Dendritic cell treated with granulocyte-macrophage colony-stimulating factor and Interleukin-4, amounts not matched to agents 40 ng/mL and 50 ng/mL, for 4 days (primary cell): ENCODE data around the gene TTLL5.

Experiments used
- H3K27ac Mint-ChIP-seq: one replicate; pipeline ENCODE4 v1.8.0; 2022; ENCODE audit warnings: mild to moderate bottlenecking, mixed read lengths
- H3K27me3 Mint-ChIP-seq: one replicate; pipeline ENCODE4 v1.8.0; 2022; ENCODE audit warnings: mild to moderate bottlenecking, mixed read lengths
- H3K36me3 Mint-ChIP-seq: one replicate; pipeline ENCODE4 v1.8.0; 2022; ENCODE audit warnings: low read depth, mixed read lengths
- H3K4me1 Mint-ChIP-seq: one replicate; pipeline ENCODE4 v1.8.0; 2022; ENCODE audit warnings: low read depth, mixed read lengths
- H3K4me3 Mint-ChIP-seq: one replicate; pipeline ENCODE4 v1.8.0; 2022; ENCODE audit warnings: mild to moderate bottlenecking, moderate library complexity, mixed read lengths
- H3K9me3 Mint-ChIP-seq: one replicate; pipeline ENCODE4 v1.8.0; 2022; ENCODE audit warnings: mixed read lengths
- intact Hi-C: fragments of 100-400 bp; cut with micrococcal nuclease; formaldehyde crosslinking; loops from one replicate; pipeline ENCODE4 v1.15.0; 2022

The TTLL5 gene

GRCh38 chr14:75700295-75700694 is 39.2 kb downstream of the TTLL5 start:
- H3K4me3 Mint-ChIP-seq, result no peak overlapping the region
- intact Hi-C loops, result no loop called here
- H3K36me3 Mint-ChIP-seq, result peaks cover 75% of the 10 kb centered on the region
- peaks cover 20% of the 10 kb centered on the region for H3K4me1 Mint-ChIP-seq
- H3K9me3 Mint-ChIP-seq, result no peaks in the 10 kb centered on the region
- H3K27me3 Mint-ChIP-seq, result no peaks in the 10 kb centered on the region
- no peak overlapping the region for H3K27ac Mint-ChIP-seq

GRCh38 chr14:75702122-75702521 is 41.1 kb downstream of the TTLL5 start:
- Mint-ChIP-seq H3K27me3 (no peaks in the 10 kb centered on the region), H3K4me1 (peaks cover 19% of the 10 kb centered on the region), H3K4me3 (no peak overlapping the region), H3K36me3 (peaks cover 75% of the 10 kb centered on the region), H3K9me3 (no peaks in the 10 kb centered on the region), H3K27ac (no peak overlapping the region)
- intact Hi-C loops, result no loop called here

- H3K36me3 Mint-ChIP-seq, result peaks cover 77% of the 10 kb centered on the region
- intact Hi-C loops, result no loop called here
- no peak overlapping the region for H3K4me3 Mint-ChIP-seq
- H3K27me3 Mint-ChIP-seq, result no peaks in the 10 kb centered on the region
- peaks cover 13% of the 10 kb centered on the region for H3K4me1 Mint-ChIP-seq
- no peak overlapping the region for H3K27ac Mint-ChIP-seq
- no peaks in the 10 kb centered on the region for H3K9me3 Mint-ChIP-seq
Observed at GRCh38 chr14:75702616-75703261, 41.7 kb downstream of the TTLL5 start.

- intact Hi-C loops, result no loop called here
- Mint-ChIP-seq H3K27ac (no peak overlapping the region), H3K4me3 (no peak overlapping the region), H3K36me3 (peaks cover 84% of the 10 kb centered on the region), H3K4me1 (peaks cover 9% of the 10 kb centered on the region), H3K27me3 (no peaks in the 10 kb centered on the region), H3K9me3 (no peaks in the 10 kb centered on the region)
Observed at GRCh38 chr14:75703467-75703866, 42.4 kb downstream of the TTLL5 start.

- Mint-ChIP-seq H3K4me1 (no peaks in the 10 kb centered on the region), H3K36me3 (peaks cover 74% of the 10 kb centered on the region), H3K27me3 (no peaks in the 10 kb centered on the region), H3K4me3 (no peak overlapping the region), H3K9me3 (no peaks in the 10 kb centered on the region), H3K27ac (no peak overlapping the region)
- intact Hi-C loops, result loop anchor here (5.0 kb wide), 1 partner anchor 682 kb away; no protein-coding TSS in a partner anchor
Observed at GRCh38 chr14:75705014-75705413, 44.0 kb downstream of the TTLL5 start.

GRCh38 chr14:75709207-75709812 is 48.3 kb downstream of the TTLL5 start:
- intact Hi-C loops, result loop anchor here (2.0 to 5.0 kb wide), 2 partner anchors 273 to 678 kb away; no protein-coding TSS in a partner anchor
- Mint-ChIP-seq H3K36me3 (peaks cover 48% of the 10 kb centered on the region), H3K4me3 (no peak overlapping the region), H3K27me3 (no peaks in the 10 kb centered on the region), H3K27ac (no peak overlapping the region), H3K4me1 (no peaks in the 10 kb centered on the region), H3K9me3 (no peaks in the 10 kb centered on the region)

- no peaks in the 10 kb centered on the region for H3K9me3 Mint-ChIP-seq
- H3K36me3 Mint-ChIP-seq, result peaks cover 34% of the 10 kb centered on the region
- intact Hi-C loops, result no loop called here
- no peak overlapping the region for H3K4me3 Mint-ChIP-seq
- no peaks in the 10 kb centered on the region for H3K4me1 Mint-ChIP-seq
- H3K27me3 Mint-ChIP-seq, result no peaks in the 10 kb centered on the region
- no peak overlapping the region for H3K27ac Mint-ChIP-seq
Observed at GRCh38 chr14:75711105-75711795, 50.2 kb downstream of the TTLL5 start.

GRCh38 chr14:75711796-75712211 is 50.8 kb downstream of the TTLL5 start:
- no peaks in the 10 kb centered on the region for H3K4me1 Mint-ChIP-seq
- peaks cover 39% of the 10 kb centered on the region for H3K36me3 Mint-ChIP-seq
- no peak overlapping the region for H3K4me3 Mint-ChIP-seq
- intact Hi-C loops, result no loop called here
- no peaks in the 10 kb centered on the region for H3K9me3 Mint-ChIP-seq
- H3K27me3 Mint-ChIP-seq, result no peaks in the 10 kb centered on the region
- no peak overlapping the region for H3K27ac Mint-ChIP-seq

- H3K4me1 Mint-ChIP-seq, result no peaks in the 10 kb centered on the region
- H3K9me3 Mint-ChIP-seq, result no peaks in the 10 kb centered on the region
- no peak overlapping the region for H3K4me3 Mint-ChIP-seq
- intact Hi-C loops, result no loop called here
- H3K27ac Mint-ChIP-seq, result no peak overlapping the region
- peaks cover 51% of the 10 kb centered on the region for H3K36me3 Mint-ChIP-seq
- no peaks in the 10 kb centered on the region for H3K27me3 Mint-ChIP-seq
Observed at GRCh38 chr14:75714991-75715390, 53.9 kb downstream of the TTLL5 start.

GRCh38 chr14:75715926-75716780 is 55.1 kb downstream of the TTLL5 start:
- intact Hi-C loops, result no loop called here
- peaks cover 57% of the 10 kb centered on the region for H3K36me3 Mint-ChIP-seq
- H3K4me3 Mint-ChIP-seq, result no peak overlapping the region
- H3K27ac Mint-ChIP-seq, result no peak overlapping the region
- no peaks in the 10 kb centered on the region for H3K27me3 Mint-ChIP-seq
- H3K9me3 Mint-ChIP-seq, result no peaks in the 10 kb centered on the region
- H3K4me1 Mint-ChIP-seq, result peaks cover 5% of the 10 kb centered on the region

GRCh38 chr14:75717729-75718128 is 56.7 kb downstream of the TTLL5 start:
- H3K4me3 Mint-ChIP-seq, result no peak overlapping the region
- H3K9me3 Mint-ChIP-seq, result no peaks in the 10 kb centered on the region
- no peak overlapping the region for H3K27ac Mint-ChIP-seq
- peaks cover 62% of the 10 kb centered on the region for H3K36me3 Mint-ChIP-seq
- H3K4me1 Mint-ChIP-seq, result peaks cover 8% of the 10 kb centered on the region
- intact Hi-C loops, result no loop called here
- no peaks in the 10 kb centered on the region for H3K27me3 Mint-ChIP-seq

GRCh38 chr14:75718199-75718598 is 57.2 kb downstream of the TTLL5 start:
- Mint-ChIP-seq H3K4me1 (peaks cover 8% of the 10 kb centered on the region), H3K36me3 (peaks cover 67% of the 10 kb centered on the region), H3K27me3 (no peaks in the 10 kb centered on the region), H3K27ac (no peak overlapping the region), H3K4me3 (no peak overlapping the region), H3K9me3 (no peaks in the 10 kb centered on the region)
- intact Hi-C loops, result no loop called here

GRCh38 chr14:75720116-75720515 is 59.1 kb downstream of the TTLL5 start:
- peaks cover 14% of the 10 kb centered on the region for H3K4me1 Mint-ChIP-seq
- H3K9me3 Mint-ChIP-seq, result no peaks in the 10 kb centered on the region
- no peak overlapping the region for H3K4me3 Mint-ChIP-seq
- peaks cover 81% of the 10 kb centered on the region for H3K36me3 Mint-ChIP-seq
- intact Hi-C loops, result no loop called here
- H3K27me3 Mint-ChIP-seq, result no peaks in the 10 kb centered on the region
- H3K27ac Mint-ChIP-seq, result no peak overlapping the region
